RCC 7860 (cell line): ENCODE results near the gene VPS13C.
"Not testable (repeated sequence)": the region's sequence is repeated elsewhere in the genome, so short reads cannot be mapped to it uniquely, and the experiment has no call there.

Source experiments
- DNase-seq: peaks from one replicate; pipeline ENCODE4 v3.0.0-alpha.2; 2015; ENCODE audit warnings: low spot score
- FAIRE-seq: peaks from 2 replicates; lab custom pipeline; 2012; peaks lifted over from hg19 to GRCh38; lab: Jason Lieb, UNC

VPS13C gene

DNA sequence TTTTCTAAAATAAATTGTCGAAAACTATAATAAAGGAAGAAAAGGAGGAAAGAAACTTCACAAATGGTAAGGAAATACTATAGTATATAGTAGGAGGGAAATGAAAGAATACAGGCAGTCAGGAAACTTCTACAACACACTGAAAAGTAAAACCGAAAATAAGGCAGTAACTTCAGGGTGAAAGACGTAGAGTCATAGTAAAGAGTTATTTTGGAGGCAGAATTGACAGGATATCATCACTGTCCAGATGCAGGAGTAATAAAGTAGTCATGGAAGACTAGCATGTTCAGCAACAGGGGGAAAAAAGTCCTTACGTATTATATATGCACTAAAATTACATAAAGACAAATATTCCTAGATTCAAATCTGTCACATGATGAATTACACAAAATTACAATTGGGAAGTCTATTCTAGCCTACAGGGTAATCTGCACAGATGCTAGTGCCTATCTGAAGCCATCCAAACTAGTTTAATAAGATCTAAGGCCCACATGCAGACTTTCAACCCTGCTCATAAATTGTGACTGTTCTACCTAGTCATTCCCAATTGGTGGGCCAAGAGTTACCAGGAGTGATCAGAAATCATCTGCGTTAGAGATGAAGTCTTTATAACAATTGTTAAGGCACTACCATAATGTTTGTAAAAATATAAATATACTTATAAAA is 14.0 kb downstream of the VPS13C start:
- DNase-seq (no peak), FAIRE-seq (no peak)

DNA sequence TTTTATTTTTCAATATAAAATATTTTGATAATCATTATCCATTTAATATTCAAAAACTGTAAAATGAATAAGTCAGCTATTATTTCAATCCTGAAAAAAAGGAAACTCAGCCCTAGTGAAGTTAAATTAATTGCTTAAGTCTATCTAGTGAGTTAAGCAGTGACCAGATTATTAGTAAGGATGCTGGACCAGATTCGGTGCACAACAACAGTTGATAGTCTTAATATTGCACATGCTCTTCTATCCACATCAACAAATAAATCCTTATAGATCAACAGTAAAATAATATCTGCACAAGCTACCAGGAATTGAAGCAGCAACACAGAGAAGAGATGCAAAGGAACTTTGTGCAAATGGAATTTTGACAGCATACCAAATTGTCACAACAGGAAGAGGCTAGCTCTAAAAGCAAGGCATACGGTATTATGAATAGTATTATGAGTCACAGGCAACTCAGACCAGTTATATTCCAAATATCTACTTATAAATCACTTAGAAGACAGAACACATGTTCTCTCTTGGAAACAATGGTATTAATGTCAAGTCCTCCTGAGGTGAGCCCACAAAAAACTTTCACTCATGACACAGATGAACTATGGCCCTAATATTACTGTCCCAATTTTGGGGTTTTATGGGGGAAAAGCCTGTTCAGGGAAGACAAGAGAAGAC is 24.9 kb downstream of the VPS13C start:
- DNase-seq (peak; percentile 52), FAIRE-seq (no peak)

DNA sequence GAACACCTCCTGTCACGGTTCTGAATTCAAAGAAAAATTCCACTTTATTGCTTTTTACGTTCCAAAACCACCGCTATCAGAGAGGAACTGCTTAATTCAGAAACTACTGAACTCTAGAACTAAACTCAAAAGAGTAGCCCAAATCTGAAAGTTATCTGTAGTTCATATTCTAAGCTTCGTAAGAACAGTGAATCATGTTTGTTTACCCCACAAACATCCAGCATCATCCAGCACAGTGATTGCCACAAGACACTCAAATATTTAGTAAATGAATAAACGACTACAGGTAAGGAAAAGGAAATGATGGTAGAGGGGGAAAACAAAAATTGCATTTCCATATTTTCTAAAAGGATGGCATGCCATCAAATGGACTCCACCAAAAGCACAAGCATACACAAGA is 32.3 kb downstream of the VPS13C start:
- FAIRE-seq (no peak), DNase-seq (no peak)

DNA sequence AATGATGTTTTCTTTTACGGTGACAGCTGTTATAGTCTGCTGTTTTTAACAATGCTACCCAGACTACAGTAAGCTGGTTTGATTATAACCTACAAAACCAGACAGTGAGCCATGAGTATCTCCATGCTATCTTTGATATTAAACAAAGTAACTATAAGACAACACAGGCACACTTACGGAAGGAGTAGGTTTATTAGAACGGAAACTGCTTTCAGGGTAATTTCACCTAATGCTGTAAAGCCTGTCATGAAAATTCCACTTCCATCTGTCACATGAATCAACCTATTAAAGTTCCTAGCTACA is 33.0 kb downstream of the VPS13C start:
- DNase-seq (no peak), FAIRE-seq (no peak)

DNA sequence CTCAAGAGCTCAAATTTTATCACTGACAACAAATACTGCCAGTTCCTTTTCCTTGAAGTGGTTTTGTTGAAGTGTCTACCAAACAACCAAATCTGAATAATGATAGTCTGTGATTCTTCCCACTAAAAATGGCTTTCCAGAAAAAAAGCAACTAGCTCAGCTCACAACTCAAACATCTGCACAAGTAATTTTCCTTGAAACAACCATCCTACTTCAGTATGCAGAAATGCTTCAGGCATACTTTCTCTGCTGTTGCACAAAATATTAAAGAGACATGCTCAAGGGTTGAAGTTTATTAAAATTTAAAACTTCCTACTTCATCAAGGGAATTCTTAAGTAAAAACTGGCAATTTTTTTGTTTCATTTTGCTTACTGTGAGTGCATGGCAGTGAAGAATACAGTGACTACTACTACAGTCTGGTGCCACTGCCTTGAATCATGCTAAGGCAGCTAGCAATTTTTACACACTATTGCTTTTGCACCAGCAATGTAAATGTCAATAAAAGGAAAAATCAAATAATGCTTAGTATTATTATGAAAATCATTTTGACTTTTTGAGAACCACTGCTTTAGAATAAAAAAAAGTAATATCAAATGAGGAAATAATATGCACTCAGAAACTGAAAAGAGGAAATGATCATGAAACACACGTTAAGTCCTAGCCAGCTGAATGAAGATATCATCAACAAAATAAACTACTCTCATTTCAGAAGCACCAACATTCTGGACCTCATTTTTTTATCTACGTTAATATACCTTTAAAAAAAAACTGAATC is 33.6 kb downstream of the VPS13C start:
- FAIRE-seq (no peak), DNase-seq (no peak)

DNA sequence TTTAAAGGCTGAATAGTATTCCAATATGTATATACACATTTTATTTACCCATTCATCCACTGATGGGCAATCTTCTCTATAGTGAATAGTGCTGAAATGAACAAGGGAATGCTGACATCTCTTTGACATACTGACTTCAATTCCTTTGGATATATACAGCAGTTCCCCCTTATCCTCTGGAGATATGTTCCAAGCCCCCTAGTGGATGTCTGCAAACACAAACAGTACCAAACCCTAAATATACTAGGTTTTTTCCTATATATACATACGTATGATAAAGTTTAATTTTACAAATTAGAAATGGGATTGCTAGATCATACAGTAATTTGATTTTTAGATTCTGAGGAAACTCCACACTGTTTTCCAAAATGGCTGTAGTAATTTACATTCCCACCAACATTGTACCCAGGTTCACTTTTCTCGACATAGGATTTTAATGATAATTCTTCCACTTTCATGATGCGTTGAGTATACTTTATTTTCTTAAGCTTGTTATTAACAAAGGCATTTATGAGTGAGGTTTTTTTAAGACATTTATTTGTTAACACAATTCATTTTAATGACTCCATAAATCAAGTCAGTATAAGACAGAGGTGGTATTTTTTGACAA is 38.2 kb downstream of the VPS13C start:
- FAIRE-seq, result no peak
- DNase-seq, result no peak

DNA sequence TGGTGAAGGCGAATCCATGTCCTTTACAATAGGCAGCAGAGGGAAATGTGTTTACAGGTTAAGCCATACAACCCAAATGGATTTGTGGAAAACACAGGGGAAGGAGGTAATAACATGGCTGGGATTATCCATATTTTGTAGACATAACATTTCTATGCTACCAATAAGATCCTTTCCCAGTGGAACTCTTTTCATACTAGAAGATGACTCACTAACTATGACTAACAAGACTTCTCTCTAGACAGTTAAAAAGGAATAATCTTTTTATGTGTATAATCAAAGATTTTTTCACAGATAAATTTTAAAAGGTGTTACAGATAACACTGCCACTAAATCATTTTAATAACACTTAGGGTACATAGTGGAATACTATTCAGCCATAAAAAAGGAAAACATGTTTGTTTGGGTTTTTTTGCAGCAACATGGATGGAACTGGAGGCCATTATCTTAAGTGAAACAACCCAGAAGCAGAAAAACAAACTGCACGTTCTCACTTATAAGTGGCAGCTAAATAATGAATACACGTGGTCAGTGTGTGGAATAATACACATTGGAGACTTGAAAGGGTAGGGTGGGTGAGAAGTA is 39.6 kb downstream of the VPS13C start:
- no peak for FAIRE-seq
- no peak for DNase-seq

DNA sequence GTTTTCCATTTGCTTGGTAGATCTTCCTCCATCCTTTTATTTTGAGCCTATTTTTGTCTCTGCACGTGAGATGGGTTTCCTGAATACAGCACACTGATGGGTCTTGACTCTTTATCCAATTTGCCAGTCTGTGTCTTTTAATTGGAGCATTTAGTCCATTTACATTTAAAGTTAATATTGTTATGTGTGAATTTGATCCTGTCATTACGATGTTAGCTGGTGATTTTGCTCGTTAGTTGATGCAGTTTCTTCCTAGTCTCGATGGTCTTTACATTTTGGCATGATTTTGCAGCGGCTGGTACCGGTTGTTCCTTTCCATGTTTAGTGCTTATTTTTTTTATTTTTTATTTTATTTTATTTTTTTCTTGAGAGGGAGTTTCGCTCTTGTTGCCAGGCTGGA is 54.9 kb downstream of the VPS13C start:
- not testable (repeated sequence) for DNase-seq, FAIRE-seq

DNA sequence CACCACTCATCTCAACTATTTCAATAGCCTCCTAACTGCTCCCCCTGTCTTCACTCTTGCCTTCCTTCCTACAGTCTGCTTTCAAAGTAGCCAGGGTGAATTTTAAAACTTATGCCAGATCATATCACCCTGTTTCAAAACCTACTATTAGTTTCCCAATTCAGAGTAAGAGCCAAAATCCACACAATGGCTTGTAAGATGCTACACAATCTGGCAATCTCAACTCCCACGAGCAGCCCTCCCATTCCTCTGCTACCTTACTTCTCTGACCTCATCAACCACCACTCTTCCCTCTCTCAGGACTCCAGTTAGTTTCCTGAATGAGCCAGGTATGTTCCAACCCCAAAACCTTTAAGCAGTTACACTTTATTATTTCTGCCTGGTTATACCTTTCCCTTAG is 62.5 kb downstream of the VPS13C start:
- FAIRE-seq (no peak), DNase-seq (no peak)

DNA sequence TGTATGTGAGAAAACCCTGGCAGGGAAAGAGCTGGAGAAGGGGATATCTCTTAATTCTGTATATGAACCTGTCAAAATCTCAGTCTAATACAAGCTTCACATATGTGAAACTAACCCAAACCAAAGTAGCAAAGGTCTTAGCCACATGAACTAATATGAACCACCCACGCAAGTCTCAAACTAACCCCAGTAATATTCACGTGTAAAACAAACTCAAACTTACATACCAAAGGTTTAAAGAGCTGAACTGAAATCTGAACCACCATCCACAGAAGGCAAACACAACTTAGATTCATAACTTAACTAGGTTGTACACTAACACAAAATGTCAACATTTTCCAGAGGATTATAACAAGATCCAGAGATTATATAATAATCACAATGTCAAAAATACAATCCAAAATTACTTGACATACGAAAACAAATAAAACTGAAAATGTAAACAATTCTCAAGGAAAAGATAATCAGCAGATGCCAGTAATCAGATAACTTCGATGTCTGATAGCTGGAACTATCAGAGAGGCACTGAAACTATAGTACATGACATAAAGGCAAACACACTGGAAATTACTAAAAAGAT is 64.1 kb downstream of the VPS13C start:
- DNase-seq (no peak), FAIRE-seq (no peak)

DNA sequence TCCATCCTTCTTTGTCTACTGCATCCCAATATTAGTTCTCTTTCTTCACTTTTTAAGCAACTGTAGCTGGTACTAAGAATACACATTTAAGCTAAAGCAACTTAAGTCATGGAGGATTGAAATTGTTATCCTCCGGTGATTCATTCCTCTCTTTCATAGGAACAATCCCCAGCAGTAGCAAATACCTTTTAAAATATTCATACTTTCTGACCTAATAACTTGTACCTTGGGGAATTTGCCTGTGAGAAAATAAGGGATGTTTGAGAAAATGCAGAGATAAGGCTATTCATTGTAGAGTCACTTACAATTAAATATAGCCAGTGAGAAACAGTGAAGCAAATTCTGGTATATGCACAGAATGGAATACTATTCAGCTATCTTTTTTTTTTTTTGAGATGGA is 66.0 kb downstream of the VPS13C start:
- FAIRE-seq, result no peak
- DNase-seq, result no peak

DNA sequence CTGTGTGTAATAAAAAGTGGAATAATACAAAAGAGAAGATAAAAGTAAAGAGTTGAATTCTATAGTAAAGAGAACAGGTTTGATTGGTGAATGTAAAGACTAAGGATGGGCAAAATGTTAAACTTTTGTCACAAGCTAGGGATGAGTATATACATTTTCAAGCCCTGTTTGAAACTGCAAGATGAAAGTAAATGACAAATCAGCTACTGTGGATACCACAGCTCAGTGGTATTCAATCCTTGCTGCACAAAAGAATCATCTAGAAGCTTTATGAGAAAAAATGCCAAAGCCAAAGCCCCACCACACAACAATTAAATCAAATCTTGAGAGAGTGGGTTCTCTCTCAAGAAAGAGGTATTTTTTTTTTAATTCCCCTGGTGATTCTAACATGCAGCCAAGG is 67.7 kb downstream of the VPS13C start:
- DNase-seq (no peak), FAIRE-seq (no peak)

DNA sequence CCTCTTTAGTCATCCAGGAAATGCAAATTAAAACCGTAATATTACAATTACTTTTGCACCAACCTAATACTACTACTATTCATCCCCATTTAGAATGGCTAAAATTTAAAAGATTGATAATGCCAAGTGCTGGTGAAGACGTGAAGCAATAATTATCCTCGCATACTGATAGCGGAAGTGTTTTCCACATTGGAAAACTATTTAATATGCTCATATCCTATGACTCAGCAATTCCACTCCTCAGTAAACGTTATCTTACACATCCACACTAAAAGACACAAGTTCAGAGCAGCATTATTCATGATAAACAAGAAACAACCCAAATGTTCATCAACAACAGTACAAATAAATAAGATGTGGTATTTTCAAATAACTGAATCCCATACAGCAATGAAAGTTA is 70.6 kb downstream of the VPS13C start:
- no peak for FAIRE-seq
- no peak for DNase-seq

DNA sequence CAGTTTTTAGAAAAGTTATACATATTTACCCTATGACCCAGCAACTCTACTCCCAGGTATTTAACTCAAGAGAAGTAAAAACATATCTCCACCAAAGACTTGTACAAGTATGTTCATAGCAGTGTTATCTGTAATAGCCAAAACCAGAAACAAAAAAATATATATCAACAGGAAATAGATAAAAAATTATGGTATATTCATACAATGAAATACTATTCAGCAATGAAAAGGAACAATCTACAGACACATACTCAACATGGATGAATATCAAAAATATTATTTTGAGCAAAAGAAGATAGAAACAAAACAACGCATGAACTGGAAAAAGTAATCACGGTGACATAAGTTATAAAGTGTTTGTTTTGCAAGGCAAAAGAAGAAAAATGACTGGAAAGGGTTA is 72.4 kb downstream of the VPS13C start:
- DNase-seq (no peak), FAIRE-seq (no peak)

DNA sequence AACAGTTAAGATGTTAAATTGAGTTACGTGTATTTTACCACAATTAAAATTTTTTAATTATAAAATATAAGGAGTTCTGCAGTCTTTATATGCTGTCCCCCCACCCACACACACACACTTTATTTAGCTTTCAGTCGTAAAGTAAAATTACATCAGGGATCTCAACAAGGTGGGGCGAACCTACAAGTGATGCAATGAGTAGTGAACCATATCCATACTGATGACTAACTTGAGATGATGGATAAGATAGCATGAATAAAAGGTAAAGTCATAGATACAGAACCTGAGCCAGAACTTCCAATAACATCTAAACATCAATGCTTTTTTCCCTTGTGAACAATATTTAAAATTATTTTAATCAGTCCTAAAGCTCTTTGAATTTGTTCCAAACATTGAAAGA is 77.2 kb downstream of the VPS13C start:
- peak; percentile 45 for FAIRE-seq
- DNase-seq, result peak; percentile 15

DNA sequence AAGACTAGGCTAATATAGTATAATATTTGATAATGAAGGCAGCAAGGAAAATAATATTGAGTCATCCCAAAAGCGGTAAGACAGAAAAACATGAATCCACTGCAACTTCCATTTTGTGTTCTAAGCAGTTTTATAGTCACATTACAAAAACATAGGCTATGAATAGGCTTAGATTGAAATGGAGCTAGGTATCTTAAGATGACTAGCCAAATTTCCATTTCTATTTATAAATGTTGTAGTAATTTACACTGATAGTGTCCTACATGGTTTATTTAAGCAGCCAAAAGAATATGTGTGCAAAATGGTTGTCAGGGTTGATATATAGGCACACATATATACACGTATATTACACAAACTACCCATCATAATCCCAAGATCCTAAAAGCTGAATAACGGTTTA is 82.0 kb downstream of the VPS13C start:
- FAIRE-seq (no peak), DNase-seq (no peak)

DNA sequence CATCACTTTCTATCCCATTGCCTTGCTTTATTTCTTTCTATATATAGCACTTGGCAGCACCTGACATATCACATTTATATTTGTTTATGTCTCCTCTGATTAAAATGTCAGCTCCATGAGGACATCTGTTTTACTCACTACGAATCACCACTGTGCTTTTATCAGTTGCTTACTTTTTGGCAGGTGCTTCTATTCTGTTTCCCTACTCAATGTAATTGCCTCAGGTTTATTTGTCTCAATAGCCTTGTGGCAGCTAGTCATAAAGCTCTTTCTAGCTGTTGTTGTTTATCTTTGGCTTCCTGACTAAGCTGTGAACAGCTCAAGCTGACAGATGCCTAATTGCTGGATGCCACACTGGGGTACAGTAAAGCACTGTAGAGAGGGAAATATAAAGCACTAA is 85.5 kb downstream of the VPS13C start:
- DNase-seq (no peak), FAIRE-seq (no peak)

DNA sequence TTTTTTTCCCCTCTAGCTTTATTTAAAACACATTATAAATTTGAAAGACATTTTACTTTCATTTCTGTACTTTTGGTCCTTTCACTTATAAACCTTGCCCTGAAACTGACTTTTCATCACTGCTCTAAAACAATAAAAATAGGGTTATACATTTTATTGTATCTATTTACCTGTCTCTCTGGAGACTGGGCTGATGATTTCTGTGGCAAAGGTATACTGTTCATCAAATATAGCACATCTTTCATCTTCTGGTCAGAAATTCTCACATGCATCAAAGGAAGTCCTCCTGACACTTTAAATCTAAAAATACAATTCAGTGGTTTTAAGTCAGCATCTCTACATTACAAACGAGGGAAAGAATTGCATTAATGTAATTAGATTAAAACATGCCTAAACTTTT is 86.1 kb downstream of the VPS13C start:
- DNase-seq (no peak), FAIRE-seq (no peak)

DNA sequence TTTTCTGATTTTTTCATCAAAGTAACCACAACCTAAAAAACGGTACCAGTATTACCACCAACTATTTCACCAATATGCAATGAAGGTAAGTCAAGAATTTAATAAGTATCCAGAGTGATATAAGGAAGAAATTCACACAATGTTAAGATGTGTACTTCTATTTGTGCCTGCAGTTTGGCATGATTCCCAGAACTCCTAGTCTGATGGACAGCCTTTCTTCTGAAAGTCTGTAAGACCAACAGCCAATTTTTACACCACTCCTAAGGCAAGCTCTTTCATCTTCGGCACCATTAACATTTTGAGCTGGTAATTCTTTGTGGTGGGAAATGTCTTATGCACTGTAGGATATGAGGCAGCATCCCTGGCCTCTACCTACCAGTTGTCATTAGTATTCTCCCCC is 108.3 kb downstream of the VPS13C start:
- DNase-seq, result no peak

DNA sequence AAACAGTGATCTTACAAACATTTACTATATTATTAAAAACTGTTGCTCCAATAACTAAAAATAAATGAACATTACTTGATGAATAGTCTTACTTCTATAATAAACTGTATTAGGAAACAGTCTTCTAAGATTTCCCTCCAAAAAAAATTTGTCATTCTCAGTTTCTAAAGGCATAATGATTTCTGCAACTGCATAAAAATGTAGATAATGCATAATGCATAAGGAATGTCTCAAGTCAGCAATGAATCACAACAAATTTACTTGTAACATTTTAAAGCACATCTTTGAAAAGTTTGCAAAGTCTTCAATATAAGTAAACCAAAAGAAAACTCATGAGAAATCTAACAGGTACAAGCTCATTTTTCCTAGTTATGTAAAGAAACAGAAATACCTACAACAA is 113.5 kb downstream of the VPS13C start:
- DNase-seq, result no peak
- FAIRE-seq, result no peak

More for the DNA sequence above, 108.3 kb downstream of the VPS13C start:
- FAIRE-seq, result no peak

DNA sequence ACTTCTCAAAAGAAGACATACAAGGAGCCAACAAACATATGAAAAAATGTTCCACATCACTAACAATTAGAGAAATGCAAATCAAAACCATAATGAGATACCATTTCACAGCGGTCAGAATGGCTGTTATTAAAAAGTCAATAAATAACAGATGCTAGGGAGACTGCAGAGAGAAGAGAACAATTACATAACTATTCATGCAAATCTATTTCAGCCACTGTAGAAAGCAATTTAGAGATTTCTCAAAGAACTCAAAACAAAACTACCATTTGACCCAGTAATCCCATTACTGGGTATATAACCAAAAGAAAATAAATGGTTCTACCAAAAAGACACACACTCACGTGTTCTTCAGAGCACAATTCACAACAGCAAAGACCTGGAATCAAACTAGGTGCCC is 116.3 kb downstream of the VPS13C start:
- DNase-seq (no peak), FAIRE-seq (no peak)
